PC-9 (cell line): ENCODE measurements around the gene TULP4. TPM values are rescaled to one million over a fixed set of nuclear protein-coding genes. Genes with fewer than 3 reads are reported as not detected.
"Not testable (repeated sequence)": the region's sequence is repeated elsewhere in the genome, so short reads cannot be mapped to it uniquely, and the experiment has no call there.

ENCODE experiments used
- BruUV-seq: library from RNA; stranded (reverse); fragments of 400-500 nt; replicated peaks from 2 replicates; lab custom pipeline; 2021; lab: Mats Ljungman, UMichigan
- CTCF ChIA-PET: fragments of 300-600 bp; sonication (Branson Sonifier 250); formaldehyde crosslinking; loops from one replicate; lab custom pipeline; 2022; ENCODE audit warnings: antibody characterized with exemption; lab: Charles Lee
- POLR2A ChIA-PET: fragments of 300-600 bp; sonication (Branson Sonifier 250); formaldehyde crosslinking; loops from one replicate; lab custom pipeline; 2022; ENCODE audit warnings: antibody characterized with exemption; ENCODE audit not compliant: unreplicated experiment; lab: Charles Lee
- DNase-seq, 2 experiments: peaks; one replicate each; pipeline versions ENCODE4 v3.0.0 to v3.0.0-alpha.2; 2015 to 2022; ENCODE audit warnings: mixed read lengths in 1 of 2
- H2AFZ ChIP-seq: fragments of 200-600 bp; sonication (generic); 2 replicates; pipeline ENCODE4 v1.8.1; 2017; ENCODE audit warnings: antibody characterized with exemption
- H3F3A ChIP-seq: fragments of 200-600 bp; sonication (generic); 2 replicates; pipeline ENCODE4 v1.8.1; 2017; ENCODE audit warnings: antibody characterized with exemption, mild to moderate bottlenecking, low read depth; ENCODE audit not compliant: insufficient read depth
- H3K27ac ChIP-seq: fragments of 200-600 bp; sonication (generic); 2 replicates; pipeline ENCODE4 v1.6.1; 2016; ENCODE audit warnings: mixed run types
- H3K27me3 ChIP-seq: fragments of 200-600 bp; sonication (generic); 2 replicates; pipeline ENCODE4 v1.6.1; 2016; ENCODE audit warnings: low read depth, mixed run types; ENCODE audit not compliant: insufficient read depth
- H3K36me3 ChIP-seq: fragments of 200-600 bp; sonication (generic); 2 replicates; pipeline ENCODE4 v1.6.1; 2016; ENCODE audit warnings: low read depth, mixed run types
- H3K4me1 ChIP-seq: fragments of 200-600 bp; sonication (generic); replicated peaks from 2 replicates; pipeline ENCODE4 v1.6.1; 2016; ENCODE audit warnings: mixed run types; ENCODE audit not compliant: insufficient read depth
- H3K4me2 ChIP-seq: fragments of 200-600 bp; sonication (generic); 2 replicates; pipeline ENCODE4 v1.6.1; 2017; ENCODE audit warnings: mixed run types
- H3K4me3 ChIP-seq: fragments of 200-600 bp; sonication (generic); 2 replicates; pipeline ENCODE4 v1.6.1; 2016; ENCODE audit warnings: mixed run types
- H3K79me2 ChIP-seq: fragments of 200-600 bp; sonication (generic); 2 replicates; pipeline ENCODE4 v1.6.1; 2017; ENCODE audit warnings: low read depth, mixed run types
- H3K9me2 ChIP-seq: fragments of 200-600 bp; sonication (generic); 2 replicates; pipeline ENCODE4 v1.8.1; 2017; ENCODE audit warnings: mild to moderate bottlenecking; ENCODE audit not compliant: insufficient read depth
- H3K9me3 ChIP-seq: fragments of 200-600 bp; sonication (generic); 2 replicates; pipeline ENCODE4 v1.8.1; 2016; ENCODE audit warnings: low read depth; ENCODE audit not compliant: insufficient read depth
- H4K20me1 ChIP-seq: fragments of 200-600 bp; sonication (generic); 2 replicates; pipeline ENCODE4 v1.8.1; 2017; ENCODE audit not compliant: insufficient read depth
- EZH2 ChIP-seq: fragments of 200-600 bp; sonication (generic); IDR thresholded peaks from 2 replicates; pipeline ENCODE4 v1.8.0; 2017; ENCODE audit warnings: antibody characterized with exemption, low read depth
- intact Hi-C: fragments of 100-400 bp; cut with micrococcal nuclease; formaldehyde crosslinking; loops from one replicate; pipeline ENCODE4 v1.10.0; 2022; ENCODE audit not compliant: unreplicated experiment
- total RNA-seq: library from RNA; stranded (reverse); gene quantifications from 2 replicates; pipeline ENCODE4 v1.2.3, GENCODE V29; 2021
- TF ChIP-seq, protein P1 (sequence below): fragments of 200-600 bp; sonication (generic); conservative IDR thresholded peaks from 2 replicates; pipeline ENCODE4 v1.6.1; 2017; ENCODE audit warnings: mixed run types, antibody characterized with exemption, mild to moderate bottlenecking, moderate library complexity

The TULP4 gene
- total RNA-seq, 1 experiment from 2014 or later = 34.0 TPM

DNA sequence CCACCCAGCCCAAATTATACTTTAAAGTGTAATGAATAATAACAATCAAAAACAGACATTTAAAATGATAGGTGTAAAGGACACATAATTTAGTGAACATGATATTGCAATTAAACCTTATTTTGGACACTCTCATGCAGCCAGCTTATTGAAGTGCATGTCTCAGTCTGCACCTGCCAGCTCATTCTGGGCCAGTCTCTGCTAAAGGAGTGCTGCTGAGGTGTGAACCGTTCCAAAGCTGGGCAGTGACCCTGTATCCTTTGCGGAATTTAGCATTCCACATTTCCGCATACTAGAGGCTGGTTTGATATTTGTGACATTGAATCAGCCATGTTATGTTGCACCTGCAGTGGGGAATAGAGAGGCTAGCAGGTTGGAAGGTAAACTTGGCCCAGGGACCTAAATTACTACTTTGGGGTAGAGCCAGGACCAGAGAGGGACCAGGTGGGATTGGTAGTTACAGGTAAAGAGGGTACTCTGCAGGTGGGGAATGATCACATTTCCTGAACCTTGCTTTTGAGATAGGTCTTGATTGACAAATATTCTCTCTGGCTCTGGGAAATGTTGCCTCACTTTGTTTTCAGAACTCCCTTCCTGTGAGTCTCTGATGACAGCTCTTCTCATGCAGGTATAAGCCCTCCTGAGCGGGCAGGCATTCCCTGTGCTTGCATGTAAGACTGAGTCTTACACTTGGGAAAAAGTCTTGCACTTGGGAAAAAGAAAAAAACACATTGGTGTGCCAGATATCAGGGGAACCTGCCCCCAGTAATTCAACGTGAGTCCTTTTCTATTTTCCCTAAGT, 26.2 kb downstream of the TULP4 start:
- Histone ChIP-seq H3K27ac (no peak overlapping the region), H3K9me3 (peaks cover 7% of the 10 kb centered on the region; the same call in 1 of the 2 replicates), H2AFZ (no peak overlapping the region), H3K4me3 (no peak overlapping the region), H3K9me2 (no peaks in the 10 kb centered on the region), H3K79me2 (peaks cover 13% of the 10 kb centered on the region), H4K20me1 (no peaks in the 10 kb centered on the region), H3F3A (no peaks in the 10 kb centered on the region), H3K4me1 (no peaks in the 10 kb centered on the region), H3K27me3 (no peaks in the 10 kb centered on the region), H3K36me3 (no peaks in the 10 kb centered on the region; the same call in 1 of the 2 replicates), H3K4me2 (no peak overlapping the region)
- intact Hi-C loops = no loop called here
- ChIA-PET POLR2A (no interaction called here), CTCF (no interaction called here)
- TF ChIP-seq, protein P1, sequence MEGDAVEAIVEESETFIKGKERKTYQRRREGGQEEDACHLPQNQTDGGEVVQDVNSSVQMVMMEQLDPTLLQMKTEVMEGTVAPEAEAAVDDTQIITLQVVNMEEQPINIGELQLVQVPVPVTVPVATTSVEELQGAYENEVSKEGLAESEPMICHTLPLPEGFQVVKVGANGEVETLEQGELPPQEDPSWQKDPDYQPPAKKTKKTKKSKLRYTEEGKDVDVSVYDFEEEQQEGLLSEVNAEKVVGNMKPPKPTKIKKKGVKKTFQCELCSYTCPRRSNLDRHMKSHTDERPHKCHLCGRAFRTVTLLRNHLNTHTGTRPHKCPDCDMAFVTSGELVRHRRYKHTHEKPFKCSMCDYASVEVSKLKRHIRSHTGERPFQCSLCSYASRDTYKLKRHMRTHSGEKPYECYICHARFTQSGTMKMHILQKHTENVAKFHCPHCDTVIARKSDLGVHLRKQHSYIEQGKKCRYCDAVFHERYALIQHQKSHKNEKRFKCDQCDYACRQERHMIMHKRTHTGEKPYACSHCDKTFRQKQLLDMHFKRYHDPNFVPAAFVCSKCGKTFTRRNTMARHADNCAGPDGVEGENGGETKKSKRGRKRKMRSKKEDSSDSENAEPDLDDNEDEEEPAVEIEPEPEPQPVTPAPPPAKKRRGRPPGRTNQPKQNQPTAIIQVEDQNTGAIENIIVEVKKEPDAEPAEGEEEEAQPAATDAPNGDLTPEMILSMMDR = no peak
- no peak for TF ChIP-seq EZH2
- no TSS peak for BruUV-seq
- DNase-seq = no peak

DNA sequence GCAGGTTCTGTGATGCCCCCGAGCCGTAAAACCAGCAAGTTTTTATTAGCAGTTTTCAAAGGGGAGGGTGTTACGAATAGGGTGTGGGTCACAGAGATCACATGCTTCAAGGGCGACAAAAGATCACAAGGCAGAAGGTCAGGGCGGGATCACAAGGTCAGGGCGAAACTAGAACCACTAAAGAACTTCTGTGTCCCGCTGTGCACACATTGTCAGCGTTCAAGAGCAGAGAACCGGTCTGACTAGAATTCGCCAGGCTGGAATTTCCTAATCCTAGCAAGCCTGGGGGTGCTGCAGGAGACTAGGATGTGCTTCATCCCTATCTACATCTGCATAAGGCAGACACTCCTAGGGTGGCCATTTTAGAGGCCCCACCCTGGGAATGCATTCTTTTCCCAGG, 26.9 kb downstream of the TULP4 start:
- not testable (repeated sequence) for BruUV-seq, H3K4me2 ChIP-seq
- H3K79me2 ChIP-seq = peaks cover 10% of the 10 kb centered on the region

DNA sequence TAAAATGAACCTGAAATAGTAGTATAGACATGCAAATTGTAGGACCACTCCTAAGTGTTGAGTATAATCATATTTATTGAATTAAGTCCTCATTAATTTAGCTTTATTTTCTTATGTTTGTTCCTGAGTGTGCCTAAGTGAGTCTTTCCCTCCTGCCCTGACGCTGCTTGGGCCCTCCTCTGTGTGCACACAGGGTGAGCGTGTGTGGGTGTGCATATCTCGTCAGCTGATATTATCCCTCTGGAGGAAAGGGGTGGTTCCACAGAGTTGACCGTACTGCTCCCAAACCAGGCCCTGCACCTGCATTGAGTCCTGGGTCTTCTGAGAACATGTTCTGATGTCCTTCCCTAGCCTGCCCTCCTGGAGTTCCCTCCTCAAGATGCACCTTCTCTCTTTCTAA, 28.0 kb downstream of the TULP4 start:
- H3K9me3 ChIP-seq = peaks cover 7% of the 10 kb centered on the region; the same call in 1 of the 2 replicates
- POLR2A ChIA-PET = no interaction called here
- intact Hi-C loops = no loop called here

More for the DNA sequence above, 26.9 kb downstream of the TULP4 start:
- H3K4me1 ChIP-seq, H3K9me3 ChIP-seq, H3K27ac ChIP-seq, intact Hi-C loops, H3F3A ChIP-seq, CTCF ChIA-PET, H3K36me3 ChIP-seq, H3K9me2 ChIP-seq, H3K27me3 ChIP-seq, H4K20me1 ChIP-seq, H3K4me3 ChIP-seq, POLR2A ChIA-PET, H2AFZ ChIP-seq: not testable (repeated sequence)
- DNase-seq = peak; percentile 25 to 36

More for the DNA sequence above, 28.0 kb downstream of the TULP4 start:
- H4K20me1 ChIP-seq = no peaks in the 10 kb centered on the region
- H3K4me3 ChIP-seq = no peak overlapping the region
- no peak overlapping the region for H3K4me2 ChIP-seq
- H3K4me1 ChIP-seq = no peaks in the 10 kb centered on the region
- no peaks in the 10 kb centered on the region for H3K9me2 ChIP-seq
- no peaks in the 10 kb centered on the region; the same call in 1 of the 2 replicates for H3K36me3 ChIP-seq
- no peak for DNase-seq
- TF ChIP-seq, protein P1 = no peak
- no peak for TF ChIP-seq EZH2
- BruUV-seq = no TSS peak
- no peaks in the 10 kb centered on the region for H3K27me3 ChIP-seq
- H3F3A ChIP-seq = no peaks in the 10 kb centered on the region
- no peak overlapping the region for H2AFZ ChIP-seq
- peaks cover 10% of the 10 kb centered on the region for H3K79me2 ChIP-seq
- CTCF ChIA-PET = no interaction called here
- H3K27ac ChIP-seq = no peak overlapping the region
